RWPE2 (cell line): ENCODE data around the gene JAZF1.

ENCODE experiments used
- ATAC-seq: fragments of 200-7000 bp; cut with Tn5 transposase; 3 replicates; pipeline ENCODE4 v1.9.1; 2021; ENCODE audit warnings: low read depth
- DNase-seq: peaks from one replicate; pipeline ENCODE4 v3.0.0-alpha.2; 2020; ENCODE audit warnings: low spot score
- H3K27ac ChIP-seq: fragments of 450-650 bp; 2 replicates; pipeline ENCODE4 v1.5.1; 2017; ENCODE audit warnings: mild to moderate bottlenecking; ENCODE audit not compliant: poor library complexity, severe bottlenecking
- H3K27me3 ChIP-seq: fragments of 250-450 bp; sonication (Bioruptor Pico); 2 replicates; pipeline ENCODE4 v1.5.1; 2021; ENCODE audit warnings: mild to moderate bottlenecking, moderate library complexity; ENCODE audit not compliant: insufficient read depth, poor library complexity, severe bottlenecking
- H3K36me3 ChIP-seq: fragments of 250-450 bp; sonication (Bioruptor Pico); 2 replicates; pipeline ENCODE4 v1.5.1; 2020; ENCODE audit warnings: low read depth, mild to moderate bottlenecking, moderate library complexity
- H3K4me1 ChIP-seq: fragments of 250-450 bp; sonication (Bioruptor Pico); 2 replicates; pipeline ENCODE4 v1.5.1; 2021; ENCODE audit warnings: mild to moderate bottlenecking, moderate library complexity; ENCODE audit not compliant: insufficient read depth, poor library complexity, severe bottlenecking
- H3K4me3 ChIP-seq: fragments of 250-450 bp; sonication (Bioruptor Pico); 2 replicates; pipeline ENCODE4 v1.5.1; 2021; ENCODE audit warnings: mild to moderate bottlenecking, moderate library complexity; ENCODE audit not compliant: severe bottlenecking
- H3K9me3 ChIP-seq: fragments of 250-450 bp; sonication (Bioruptor Pico); 2 replicates; pipeline ENCODE4 v1.5.1; 2021; ENCODE audit warnings: mild to moderate bottlenecking, moderate library complexity; ENCODE audit not compliant: severe bottlenecking
- TF ChIP-seq, protein P1 (sequence below): fragments of 450-650 bp; IDR thresholded peaks from one replicate; pipeline ENCODE4 v1.5.1; 2017; ENCODE audit warnings: mild to moderate bottlenecking, moderate library complexity; ENCODE audit not compliant: poor library complexity, severe bottlenecking

Gene JAZF1

DNA sequence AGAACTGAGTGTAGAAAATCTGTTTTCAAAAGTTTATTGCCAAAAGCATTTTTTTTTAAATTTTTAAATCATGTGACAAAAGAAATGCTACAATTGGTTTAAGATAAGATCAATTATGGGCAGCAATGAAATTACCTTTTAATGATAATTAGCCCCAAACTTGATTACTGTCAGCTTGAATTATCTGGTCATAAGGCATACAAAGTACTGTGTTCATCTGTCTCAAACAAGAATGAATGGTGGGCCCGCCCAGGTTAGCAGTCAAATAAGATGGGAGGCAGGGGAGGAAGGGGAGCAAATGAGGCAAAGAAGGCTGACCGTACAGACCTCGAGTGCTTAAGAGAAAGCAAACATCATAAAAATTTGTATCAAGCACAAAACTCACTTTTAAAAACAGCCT is 68.1 kb downstream of the JAZF1 start:
- no peak for ATAC-seq
- H3K9me3 ChIP-seq, result no peaks in the 10 kb centered on the region
- H3K4me1 ChIP-seq, result peaks cover 11% of the 10 kb centered on the region
- no peaks in the 10 kb centered on the region for H3K36me3 ChIP-seq
- H3K27ac ChIP-seq, result no peak overlapping the region
- TF ChIP-seq, protein P1, sequence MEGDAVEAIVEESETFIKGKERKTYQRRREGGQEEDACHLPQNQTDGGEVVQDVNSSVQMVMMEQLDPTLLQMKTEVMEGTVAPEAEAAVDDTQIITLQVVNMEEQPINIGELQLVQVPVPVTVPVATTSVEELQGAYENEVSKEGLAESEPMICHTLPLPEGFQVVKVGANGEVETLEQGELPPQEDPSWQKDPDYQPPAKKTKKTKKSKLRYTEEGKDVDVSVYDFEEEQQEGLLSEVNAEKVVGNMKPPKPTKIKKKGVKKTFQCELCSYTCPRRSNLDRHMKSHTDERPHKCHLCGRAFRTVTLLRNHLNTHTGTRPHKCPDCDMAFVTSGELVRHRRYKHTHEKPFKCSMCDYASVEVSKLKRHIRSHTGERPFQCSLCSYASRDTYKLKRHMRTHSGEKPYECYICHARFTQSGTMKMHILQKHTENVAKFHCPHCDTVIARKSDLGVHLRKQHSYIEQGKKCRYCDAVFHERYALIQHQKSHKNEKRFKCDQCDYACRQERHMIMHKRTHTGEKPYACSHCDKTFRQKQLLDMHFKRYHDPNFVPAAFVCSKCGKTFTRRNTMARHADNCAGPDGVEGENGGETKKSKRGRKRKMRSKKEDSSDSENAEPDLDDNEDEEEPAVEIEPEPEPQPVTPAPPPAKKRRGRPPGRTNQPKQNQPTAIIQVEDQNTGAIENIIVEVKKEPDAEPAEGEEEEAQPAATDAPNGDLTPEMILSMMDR, result no peak
- H3K27me3 ChIP-seq, result no peaks in the 10 kb centered on the region
- no peak for DNase-seq
- no peak overlapping the region for H3K4me3 ChIP-seq

DNA sequence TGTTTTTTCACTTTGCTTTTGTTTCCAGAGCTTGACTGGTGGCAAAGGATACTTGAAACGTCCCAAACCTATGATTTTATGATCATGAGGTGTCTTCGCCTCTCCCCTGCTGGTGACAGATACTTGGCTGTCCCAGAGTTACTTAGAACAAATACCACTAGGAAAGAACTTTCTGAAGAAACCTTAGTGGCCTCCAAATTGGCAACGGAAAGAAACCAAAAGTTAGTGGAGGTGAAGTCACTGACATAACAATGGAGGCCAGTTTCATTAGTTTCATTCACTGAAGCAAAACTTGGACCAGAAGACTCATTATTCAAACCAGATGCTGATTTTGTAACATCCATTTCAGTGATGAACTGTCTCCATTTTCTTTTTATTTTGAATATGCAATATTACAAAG is 68.6 kb downstream of the JAZF1 start:
- H3K9me3 ChIP-seq, result no peaks in the 10 kb centered on the region
- H3K27ac ChIP-seq, result no peak overlapping the region
- H3K4me3 ChIP-seq, result no peak overlapping the region
- TF ChIP-seq, protein P1, result no peak
- no peaks in the 10 kb centered on the region for H3K36me3 ChIP-seq
- H3K4me1 ChIP-seq, result peaks cover 11% of the 10 kb centered on the region
- no peaks in the 10 kb centered on the region for H3K27me3 ChIP-seq
- no peak for ATAC-seq
- DNase-seq, result no peak

DNA sequence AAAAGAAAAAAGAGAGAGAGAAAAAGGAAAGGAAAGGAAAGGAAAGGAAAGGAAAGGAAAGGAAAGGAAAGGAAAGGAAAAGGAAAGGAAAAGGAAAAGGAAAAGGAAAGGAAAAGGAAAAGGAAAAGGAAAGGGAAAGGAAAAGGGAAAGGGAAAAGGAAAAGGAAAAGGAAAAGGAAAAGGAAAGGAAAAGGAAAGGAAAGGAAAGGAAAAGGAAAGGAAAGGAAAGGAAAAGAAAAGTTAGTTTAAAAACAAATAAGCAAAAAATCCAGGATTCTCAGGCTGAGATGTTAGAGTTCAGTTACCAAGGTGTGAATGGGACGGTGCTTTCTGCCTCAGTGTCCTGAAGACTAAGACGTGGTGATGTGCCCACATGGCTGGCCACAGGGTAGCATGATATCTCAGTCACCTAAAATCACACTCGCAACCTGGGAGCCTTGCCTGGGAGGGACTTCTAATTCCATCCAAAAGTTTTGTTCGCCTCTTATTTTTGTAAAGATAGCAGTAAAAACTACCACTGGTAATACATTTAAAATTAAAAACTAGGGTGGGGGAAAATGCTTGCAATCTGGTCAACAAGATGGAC is 70.1 kb downstream of the JAZF1 start:
- Histone ChIP-seq H3K9me3 (no peaks in the 10 kb centered on the region), H3K4me3 (no peak overlapping the region), H3K4me1 (peaks cover 11% of the 10 kb centered on the region), H3K36me3 (no peaks in the 10 kb centered on the region), H3K27ac (no peak overlapping the region), H3K27me3 (no peaks in the 10 kb centered on the region)
- ATAC-seq (no peak), DNase-seq (no peak)
- TF ChIP-seq, protein P1, result no peak

DNA sequence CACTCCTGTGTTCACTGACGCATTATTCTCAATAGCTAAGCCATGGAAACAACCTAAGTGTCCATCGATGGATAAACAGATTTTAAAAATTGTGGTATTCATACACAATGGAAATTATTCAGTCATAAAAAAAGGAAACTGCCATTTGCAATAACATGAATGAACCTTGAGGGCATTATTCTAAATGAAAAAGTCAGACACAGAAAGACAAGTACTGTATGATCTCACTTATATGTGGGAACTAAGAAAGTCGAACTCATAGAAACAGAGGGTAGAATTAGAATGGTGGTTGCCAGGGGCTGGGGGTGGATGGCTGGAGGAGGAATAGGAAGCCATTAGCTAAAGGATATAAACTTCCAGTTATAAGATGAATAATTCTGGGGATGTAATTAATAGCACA is 71.8 kb downstream of the JAZF1 start:
- no peaks in the 10 kb centered on the region for H3K36me3 ChIP-seq
- ATAC-seq (no peak), DNase-seq (no peak)
- peaks cover 22% of the 10 kb centered on the region for H3K4me1 ChIP-seq
- no peak overlapping the region for H3K27ac ChIP-seq
- H3K4me3 ChIP-seq, result no peak overlapping the region
- no peaks in the 10 kb centered on the region for H3K9me3 ChIP-seq
- H3K27me3 ChIP-seq, result no peaks in the 10 kb centered on the region
- TF ChIP-seq, protein P1, result no peak

DNA sequence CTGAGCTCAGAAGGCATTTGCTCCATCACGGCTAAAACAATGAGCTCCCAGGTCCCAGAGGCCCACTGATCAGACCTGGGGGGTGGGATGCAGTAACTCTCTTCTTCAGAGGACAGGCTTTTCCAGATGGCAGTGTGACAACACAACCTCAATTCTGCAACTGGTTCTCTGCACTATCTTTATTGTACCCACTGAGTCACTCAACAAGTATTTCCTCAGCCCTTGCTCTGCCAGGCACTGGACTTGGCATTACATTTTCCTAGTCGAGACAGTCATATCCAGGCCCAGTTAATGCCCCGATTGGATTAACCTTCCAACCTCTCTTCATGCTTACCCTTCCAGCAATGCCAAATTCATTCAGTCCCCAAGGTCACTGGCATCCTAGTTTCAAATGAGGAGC is 72.6 kb downstream of the JAZF1 start:
- Histone ChIP-seq H3K4me3 (no peak overlapping the region), H3K4me1 (peaks cover 22% of the 10 kb centered on the region), H3K36me3 (no peaks in the 10 kb centered on the region), H3K27me3 (no peaks in the 10 kb centered on the region), H3K27ac (no peak overlapping the region), H3K9me3 (no peaks in the 10 kb centered on the region)
- DNase-seq (no peak), ATAC-seq (peak; percentile 67; the same call in 2 of the 3 replicates)
- TF ChIP-seq, protein P1, result no peak
